ENCODE measurements around the gene CLIP2. TPM values are rescaled to one million over a fixed set of nuclear protein-coding genes. Genes with fewer than 3 reads are reported as not detected.

The CLIP2 gene
- polyA plus RNA-seq, 1 donor from 2014 or later = 25.7 TPM

DNA sequence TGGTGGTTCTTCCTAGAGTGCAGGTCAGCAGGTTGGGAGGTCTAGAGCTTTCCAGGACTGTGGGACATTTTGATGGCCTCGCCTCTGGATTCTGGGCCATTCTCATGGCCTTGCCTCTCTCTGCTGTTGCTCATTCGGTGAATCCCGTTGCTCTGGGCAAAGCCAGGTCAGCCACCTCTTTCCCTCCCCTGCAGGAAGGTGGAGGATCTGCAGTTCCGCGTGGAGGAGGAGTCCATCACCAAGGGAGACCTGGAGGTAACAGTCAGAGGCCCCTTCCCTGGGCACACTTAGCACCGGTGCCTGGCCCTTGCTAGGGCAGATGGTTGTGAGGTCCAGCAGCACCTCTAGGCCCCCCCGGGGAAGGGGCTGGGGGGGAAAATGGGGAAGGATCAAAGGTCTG is 74.9 kb downstream of the CLIP2 start:
- H3K36me3 ChIP-seq (ENCODE audit: insufficient read depth, low read length) = peaks cover 6% of the 10 kb centered on the region
- no peaks in the 10 kb centered on the region for H3K27me3 ChIP-seq (ENCODE audit: insufficient read depth, low read depth, low read length)
- H3K9me3 ChIP-seq (ENCODE audit: low read length) = no peaks in the 10 kb centered on the region
- no peak overlapping the region for H2AFZ ChIP-seq (ENCODE audit: low read depth, low read length)
- H3K27ac ChIP-seq (ENCODE audit: low read length) = no peak overlapping the region
- H3K4me3 ChIP-seq (ENCODE audit: low read length) = no peak overlapping the region
- H3F3A ChIP-seq (ENCODE audit: insufficient read depth, low read length, poor library complexity, severe bottlenecking) = no peaks in the 10 kb centered on the region
- no peak overlapping the region for H3K4me2 ChIP-seq (ENCODE audit: low read length)
- TF ChIP-seq, protein P1, sequence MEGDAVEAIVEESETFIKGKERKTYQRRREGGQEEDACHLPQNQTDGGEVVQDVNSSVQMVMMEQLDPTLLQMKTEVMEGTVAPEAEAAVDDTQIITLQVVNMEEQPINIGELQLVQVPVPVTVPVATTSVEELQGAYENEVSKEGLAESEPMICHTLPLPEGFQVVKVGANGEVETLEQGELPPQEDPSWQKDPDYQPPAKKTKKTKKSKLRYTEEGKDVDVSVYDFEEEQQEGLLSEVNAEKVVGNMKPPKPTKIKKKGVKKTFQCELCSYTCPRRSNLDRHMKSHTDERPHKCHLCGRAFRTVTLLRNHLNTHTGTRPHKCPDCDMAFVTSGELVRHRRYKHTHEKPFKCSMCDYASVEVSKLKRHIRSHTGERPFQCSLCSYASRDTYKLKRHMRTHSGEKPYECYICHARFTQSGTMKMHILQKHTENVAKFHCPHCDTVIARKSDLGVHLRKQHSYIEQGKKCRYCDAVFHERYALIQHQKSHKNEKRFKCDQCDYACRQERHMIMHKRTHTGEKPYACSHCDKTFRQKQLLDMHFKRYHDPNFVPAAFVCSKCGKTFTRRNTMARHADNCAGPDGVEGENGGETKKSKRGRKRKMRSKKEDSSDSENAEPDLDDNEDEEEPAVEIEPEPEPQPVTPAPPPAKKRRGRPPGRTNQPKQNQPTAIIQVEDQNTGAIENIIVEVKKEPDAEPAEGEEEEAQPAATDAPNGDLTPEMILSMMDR (IDR thresholded peaks at IDR 0.05; ENCODE audit: poor library complexity, severe bottlenecking) = no peak
- TF ChIP-seq EP300 (conservative IDR thresholded peaks at IDR 0.05; ENCODE audit: poor library complexity, severe bottlenecking) = no peak
- no peak for TF ChIP-seq EZH2 (IDR thresholded peaks at IDR 0.05; ENCODE audit: borderline replicate concordance, insufficient read depth, low read length, poor library complexity, severe bottlenecking)
- no peak for TF ChIP-seq SMC3 (conservative IDR thresholded peaks at IDR 0.05; ENCODE audit: poor library complexity)
- TF ChIP-seq, protein P2, sequence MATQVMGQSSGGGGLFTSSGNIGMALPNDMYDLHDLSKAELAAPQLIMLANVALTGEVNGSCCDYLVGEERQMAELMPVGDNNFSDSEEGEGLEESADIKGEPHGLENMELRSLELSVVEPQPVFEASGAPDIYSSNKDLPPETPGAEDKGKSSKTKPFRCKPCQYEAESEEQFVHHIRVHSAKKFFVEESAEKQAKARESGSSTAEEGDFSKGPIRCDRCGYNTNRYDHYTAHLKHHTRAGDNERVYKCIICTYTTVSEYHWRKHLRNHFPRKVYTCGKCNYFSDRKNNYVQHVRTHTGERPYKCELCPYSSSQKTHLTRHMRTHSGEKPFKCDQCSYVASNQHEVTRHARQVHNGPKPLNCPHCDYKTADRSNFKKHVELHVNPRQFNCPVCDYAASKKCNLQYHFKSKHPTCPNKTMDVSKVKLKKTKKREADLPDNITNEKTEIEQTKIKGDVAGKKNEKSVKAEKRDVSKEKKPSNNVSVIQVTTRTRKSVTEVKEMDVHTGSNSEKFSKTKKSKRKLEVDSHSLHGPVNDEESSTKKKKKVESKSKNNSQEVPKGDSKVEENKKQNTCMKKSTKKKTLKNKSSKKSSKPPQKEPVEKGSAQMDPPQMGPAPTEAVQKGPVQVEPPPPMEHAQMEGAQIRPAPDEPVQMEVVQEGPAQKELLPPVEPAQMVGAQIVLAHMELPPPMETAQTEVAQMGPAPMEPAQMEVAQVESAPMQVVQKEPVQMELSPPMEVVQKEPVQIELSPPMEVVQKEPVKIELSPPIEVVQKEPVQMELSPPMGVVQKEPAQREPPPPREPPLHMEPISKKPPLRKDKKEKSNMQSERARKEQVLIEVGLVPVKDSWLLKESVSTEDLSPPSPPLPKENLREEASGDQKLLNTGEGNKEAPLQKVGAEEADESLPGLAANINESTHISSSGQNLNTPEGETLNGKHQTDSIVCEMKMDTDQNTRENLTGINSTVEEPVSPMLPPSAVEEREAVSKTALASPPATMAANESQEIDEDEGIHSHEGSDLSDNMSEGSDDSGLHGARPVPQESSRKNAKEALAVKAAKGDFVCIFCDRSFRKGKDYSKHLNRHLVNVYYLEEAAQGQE (IDR thresholded peaks at IDR 0.05; ENCODE audit: borderline replicate concordance) = no peak
- TF ChIP-seq TAF1 (IDR thresholded peaks at IDR 0.05; ENCODE audit: low read depth) = no peak
- no peak for TF ChIP-seq POLR2AphosphoS5 (IDR thresholded peaks at IDR 0.05)
- H3K9ac ChIP-seq (ENCODE audit: low read length) = no peak overlapping the region
- no peaks in the 10 kb centered on the region for H4K20me1 ChIP-seq (ENCODE audit: insufficient read depth)
- H3K79me2 ChIP-seq (replicated peaks; ENCODE audit: insufficient read depth, low read length) = no peaks in the 10 kb centered on the region
- H3K9me2 ChIP-seq (ENCODE audit: insufficient read depth, low read length) = no peaks in the 10 kb centered on the region

GRCh38 chr7:74365322-74366022 is 76.3 kb downstream of the CLIP2 start:
- Histone ChIP-seq H3K9me3 (ENCODE audit: low read length) (no peaks in the 10 kb centered on the region), H4K20me1 (ENCODE audit: insufficient read depth) (no peaks in the 10 kb centered on the region), H3K4me3 (ENCODE audit: low read length) (peak overlapping the region; percentile 35), H3K27me3 (ENCODE audit: insufficient read depth, low read depth, low read length) (no peaks in the 10 kb centered on the region), H3K9ac (ENCODE audit: low read length) (no peak overlapping the region), H3K36me3 (ENCODE audit: insufficient read depth, low read length) (peaks cover 6% of the 10 kb centered on the region), H3F3A (ENCODE audit: insufficient read depth, low read length, poor library complexity, severe bottlenecking) (no peaks in the 10 kb centered on the region), H3K9me2 (ENCODE audit: insufficient read depth, low read length) (no peaks in the 10 kb centered on the region), H3K79me2 (replicated peaks; ENCODE audit: insufficient read depth, low read length) (no peaks in the 10 kb centered on the region), H3K27ac (ENCODE audit: low read length) (peak overlapping the region; percentile 44), H3K4me2 (ENCODE audit: low read length) (no peak overlapping the region), H2AFZ (ENCODE audit: low read depth, low read length) (no peak overlapping the region)
- TF ChIP-seq MXI1 (conservative IDR thresholded peaks at IDR 0.05; ENCODE audit: poor library complexity, severe bottlenecking) = no peak
- TF ChIP-seq POLR2AphosphoS5 (IDR thresholded peaks at IDR 0.05) = peak; percentile 50

All from neural cell (in vitro differentiated cells).